Activated naive CD4-positive, alpha-beta T cell treated with anti-CD3 and anti-CD28 coated beads, Interleukin-2, amount 10 ng/mL, durations not matched to agents 7 days and 5 days (primary cell): ENCODE results near the gene ZPBP2.
A peak's percentile ranks its signal among the peaks of the same experiment; 100 is the strongest.

Source experiments
- CTCF ChIA-PET: fragments of 350-600 bp; sonication (Branson Sonifier 250); formaldehyde crosslinking; loops from one replicate; lab custom pipeline; 2021; ENCODE audit warnings: antibody characterized with exemption; lab: Charles Lee
- DNase-seq: peaks from one replicate; pipeline ENCODE4 v3.0.0-alpha.2; 2020
- H3K27ac Mint-ChIP-seq: one replicate; pipeline ENCODE4 v1.8.0; 2021; ENCODE audit warnings: mild to moderate bottlenecking, moderate library complexity, mixed read lengths
- H3K27me3 Mint-ChIP-seq: one replicate; pipeline ENCODE4 v1.8.0; 2021; ENCODE audit warnings: mild to moderate bottlenecking, mixed read lengths
- H3K36me3 Mint-ChIP-seq: one replicate; pipeline ENCODE4 v1.8.0; 2021; ENCODE audit warnings: mixed read lengths
- H3K4me1 Mint-ChIP-seq: one replicate; pipeline ENCODE4 v1.8.0; 2021; ENCODE audit warnings: mixed read lengths
- H3K4me3 Mint-ChIP-seq: one replicate; pipeline ENCODE4 v1.8.0; 2021; ENCODE audit warnings: mild to moderate bottlenecking, moderate library complexity, mixed read lengths
- H3K9me3 Mint-ChIP-seq: one replicate; pipeline ENCODE4 v1.8.0; 2021; ENCODE audit warnings: mixed read lengths

Gene ZPBP2

GRCh38 chr17:39903158-39903884, 35.3 kb downstream of the ZPBP2 start:
- peak overlapping the region; percentile 90 for H3K27ac Mint-ChIP-seq
- DNase-seq, result peak; percentile 47
- H3K4me1 Mint-ChIP-seq, result peaks cover 43% of the 10 kb centered on the region
- H3K4me3 Mint-ChIP-seq, result peak overlapping the region; percentile 23
- peaks cover 59% of the 10 kb centered on the region for H3K36me3 Mint-ChIP-seq
- CTCF ChIA-PET, result interaction anchor here (1.6 kb wide), 1 partner anchor 23 kb away, joined by 3 read pairs; no protein-coding TSS in a partner anchor
- no peaks in the 10 kb centered on the region for H3K9me3 Mint-ChIP-seq
- H3K27me3 Mint-ChIP-seq, result no peaks in the 10 kb centered on the region

- Mint-ChIP-seq H3K9me3 (no peaks in the 10 kb centered on the region), H3K36me3 (peaks cover 60% of the 10 kb centered on the region), H3K4me3 (no peak overlapping the region), H3K27ac (no peak overlapping the region), H3K4me1 (peaks cover 43% of the 10 kb centered on the region), H3K27me3 (no peaks in the 10 kb centered on the region)
- no peak for DNase-seq
- CTCF ChIA-PET, result interaction anchor here (1.6 kb wide), 1 partner anchor 21 kb away, joined by 3 read pairs; no protein-coding TSS in a partner anchor
These were observed 36.9 kb downstream of the ZPBP2 start for GRCh38 chr17:39904990-39905288.

GRCh38 chr17:39908789-39909352, 40.9 kb downstream of the ZPBP2 start:
- CTCF ChIA-PET, result interaction anchor here (1.0 to 1.2 kb wide), 2 partner anchors 118 to 254 kb away, joined by 3 read pairs; no protein-coding TSS in a partner anchor
- Mint-ChIP-seq H3K27me3 (no peaks in the 10 kb centered on the region), H3K9me3 (no peaks in the 10 kb centered on the region), H3K36me3 (peaks cover 71% of the 10 kb centered on the region), H3K4me3 (no peak overlapping the region), H3K4me1 (peaks cover 30% of the 10 kb centered on the region), H3K27ac (no peak overlapping the region)
- no peak for DNase-seq

- H3K9me3 Mint-ChIP-seq, result no peaks in the 10 kb centered on the region
- peaks cover 67% of the 10 kb centered on the region for H3K36me3 Mint-ChIP-seq
- no peak for DNase-seq
- no peaks in the 10 kb centered on the region for H3K27me3 Mint-ChIP-seq
- H3K4me3 Mint-ChIP-seq, result no peak overlapping the region
- no peak overlapping the region for H3K27ac Mint-ChIP-seq
- peaks cover 29% of the 10 kb centered on the region for H3K4me1 Mint-ChIP-seq
- CTCF ChIA-PET, result no interaction called here
These were observed 46.0 kb downstream of the ZPBP2 start for GRCh38 chr17:39913989-39914388.

GRCh38 chr17:39915559-39915958, 47.6 kb downstream of the ZPBP2 start:
- CTCF ChIA-PET, result no interaction called here
- Mint-ChIP-seq H3K27ac (no peak overlapping the region), H3K4me3 (no peak overlapping the region), H3K27me3 (no peaks in the 10 kb centered on the region), H3K9me3 (no peaks in the 10 kb centered on the region), H3K4me1 (peaks cover 41% of the 10 kb centered on the region), H3K36me3 (peaks cover 73% of the 10 kb centered on the region)
- DNase-seq, result no peak

GRCh38 chr17:39916918-39917317, 48.9 kb downstream of the ZPBP2 start:
- peaks cover 75% of the 10 kb centered on the region for H3K36me3 Mint-ChIP-seq
- CTCF ChIA-PET, result interaction anchor here (0.9 kb wide), 1 partner anchor 295 kb away, joined by 3 read pairs; no protein-coding TSS in a partner anchor

GRCh38 chr17:39919087-39919683, 51.2 kb downstream of the ZPBP2 start:
- Mint-ChIP-seq H3K9me3 (no peaks in the 10 kb centered on the region), H3K4me3 (peak overlapping the region; percentile 44), H3K36me3 (peaks cover 72% of the 10 kb centered on the region), H3K27me3 (no peaks in the 10 kb centered on the region), H3K4me1 (peaks cover 74% of the 10 kb centered on the region), H3K27ac (peak overlapping the region; percentile 71)
- DNase-seq, result no peak
- CTCF ChIA-PET, result interaction anchor here (1.3 kb wide), 1 partner anchor 39 kb away, joined by 4 read pairs; no protein-coding TSS in a partner anchor

More at GRCh38 chr17:39916918-39917317, 48.9 kb downstream of the ZPBP2 start:
- no peak overlapping the region for H3K27ac Mint-ChIP-seq
- no peaks in the 10 kb centered on the region for H3K9me3 Mint-ChIP-seq
- no peak for DNase-seq
- H3K4me3 Mint-ChIP-seq, result no peak overlapping the region
- peaks cover 55% of the 10 kb centered on the region for H3K4me1 Mint-ChIP-seq
- H3K27me3 Mint-ChIP-seq, result no peaks in the 10 kb centered on the region

- peak; percentile 67 for DNase-seq
- CTCF ChIA-PET, result interaction anchor here (1.1 kb wide), 1 partner anchor 36 kb away, joined by 3 read pairs; no protein-coding TSS in a partner anchor
- H3K4me1 Mint-ChIP-seq, result peaks cover 87% of the 10 kb centered on the region
- peaks cover 78% of the 10 kb centered on the region for H3K36me3 Mint-ChIP-seq
- no peaks in the 10 kb centered on the region for H3K27me3 Mint-ChIP-seq
- H3K9me3 Mint-ChIP-seq, result no peaks in the 10 kb centered on the region
- H3K27ac Mint-ChIP-seq, result peak overlapping the region; percentile 94
- peak overlapping the region; percentile 49 for H3K4me3 Mint-ChIP-seq
These were observed 52.5 kb downstream of the ZPBP2 start for GRCh38 chr17:39920218-39921210.

- Mint-ChIP-seq H3K36me3 (peaks cover 74% of the 10 kb centered on the region), H3K4me3 (peak overlapping the region; percentile 49), H3K4me1 (peaks cover 88% of the 10 kb centered on the region), H3K27ac (peak overlapping the region; percentile 94), H3K9me3 (no peaks in the 10 kb centered on the region), H3K27me3 (no peaks in the 10 kb centered on the region)
- DNase-seq, result no peak
- CTCF ChIA-PET, result interaction anchor here (1.1 kb wide), 1 partner anchor 35 kb away, joined by 3 read pairs; no protein-coding TSS in a partner anchor
These were observed 53.3 kb downstream of the ZPBP2 start for GRCh38 chr17:39921323-39921722.

- peaks cover 71% of the 10 kb centered on the region for H3K36me3 Mint-ChIP-seq
These were observed 54.0 kb downstream of the ZPBP2 start for GRCh38 chr17:39922006-39922405.

GRCh38 chr17:39923230-39923629, 55.2 kb downstream of the ZPBP2 start:
- H3K27me3 Mint-ChIP-seq, result no peaks in the 10 kb centered on the region
- peaks cover 81% of the 10 kb centered on the region for H3K4me1 Mint-ChIP-seq
- H3K27ac Mint-ChIP-seq, result peak overlapping the region; percentile 94
- no peak for DNase-seq
- CTCF ChIA-PET, result no interaction called here
- H3K36me3 Mint-ChIP-seq, result peaks cover 61% of the 10 kb centered on the region
- H3K4me3 Mint-ChIP-seq, result peak overlapping the region; percentile 43
- H3K9me3 Mint-ChIP-seq, result no peaks in the 10 kb centered on the region

More at GRCh38 chr17:39922006-39922405, 54.0 kb downstream of the ZPBP2 start:
- H3K27me3 Mint-ChIP-seq, result no peaks in the 10 kb centered on the region
- peak overlapping the region; percentile 94 for H3K27ac Mint-ChIP-seq
- peak overlapping the region; percentile 49 for H3K4me3 Mint-ChIP-seq
- DNase-seq, result no peak
- CTCF ChIA-PET, result interaction anchor here (1.2 kb wide), 1 partner anchor 36 kb away, joined by 3 read pairs; no protein-coding TSS in a partner anchor
- no peaks in the 10 kb centered on the region for H3K9me3 Mint-ChIP-seq
- peaks cover 86% of the 10 kb centered on the region for H3K4me1 Mint-ChIP-seq

GRCh38 chr17:39923836-39924690, 56.1 kb downstream of the ZPBP2 start:
- H3K4me3 Mint-ChIP-seq, result peak overlapping the region; percentile 81
- no peak for DNase-seq
- H3K27ac Mint-ChIP-seq, result peak overlapping the region; percentile 98
- no peaks in the 10 kb centered on the region for H3K27me3 Mint-ChIP-seq
- no peaks in the 10 kb centered on the region for H3K9me3 Mint-ChIP-seq
- peaks cover 55% of the 10 kb centered on the region for H3K36me3 Mint-ChIP-seq
- H3K4me1 Mint-ChIP-seq, result peaks cover 78% of the 10 kb centered on the region
- CTCF ChIA-PET, result no interaction called here

- Mint-ChIP-seq H3K27ac (peak overlapping the region; percentile 98), H3K27me3 (no peaks in the 10 kb centered on the region), H3K4me3 (peak overlapping the region; percentile 81), H3K4me1 (peaks cover 78% of the 10 kb centered on the region), H3K9me3 (no peaks in the 10 kb centered on the region), H3K36me3 (peaks cover 51% of the 10 kb centered on the region)
- no peak for DNase-seq
- CTCF ChIA-PET, result no interaction called here
These were observed 56.7 kb downstream of the ZPBP2 start for GRCh38 chr17:39924691-39925055.
